GM18502 (cell line): ENCODE measurements around the gene KCTD16.

Experiments used
- ATAC-seq: cut with Tn5 transposase; IDR thresholded peaks from one replicate; pipeline ENCODE4 v1.9.1; 2021; ENCODE audit warnings: mild to moderate bottlenecking; ENCODE audit not compliant: unreplicated experiment, poor library complexity

Gene KCTD16

DNA sequence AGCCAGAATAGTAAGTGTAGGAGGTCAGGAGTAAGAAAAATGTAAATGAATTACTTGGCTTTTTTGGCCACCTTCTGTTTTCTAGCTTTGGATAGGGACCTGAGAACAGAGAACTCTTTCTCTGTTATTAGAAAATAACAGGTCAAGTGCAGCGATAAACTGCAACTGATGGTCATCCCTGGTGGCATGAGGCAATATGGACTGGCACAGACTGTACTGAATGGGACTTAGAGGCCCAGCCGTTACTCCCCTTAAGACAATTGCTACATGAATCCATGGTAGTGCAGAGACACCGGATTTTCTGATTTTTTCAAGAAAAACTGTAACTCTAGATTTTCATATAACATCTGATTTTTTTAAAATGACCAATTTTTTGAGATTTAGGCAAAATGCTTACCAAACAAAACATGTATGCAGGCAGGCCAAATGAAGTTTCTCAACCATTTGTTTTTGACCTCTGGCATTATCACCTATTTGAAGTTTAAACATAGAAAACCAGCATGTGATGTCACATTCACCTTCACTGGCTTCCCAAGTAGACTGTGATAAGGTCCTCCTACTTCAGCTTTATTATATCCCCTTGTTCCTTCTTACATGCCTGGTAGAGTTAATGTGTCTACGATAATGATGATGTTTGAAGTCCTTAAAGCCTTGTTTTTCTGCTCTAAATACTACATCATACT is 262.6 kb downstream of the KCTD16 start:
- ATAC-seq, result no peak

DNA sequence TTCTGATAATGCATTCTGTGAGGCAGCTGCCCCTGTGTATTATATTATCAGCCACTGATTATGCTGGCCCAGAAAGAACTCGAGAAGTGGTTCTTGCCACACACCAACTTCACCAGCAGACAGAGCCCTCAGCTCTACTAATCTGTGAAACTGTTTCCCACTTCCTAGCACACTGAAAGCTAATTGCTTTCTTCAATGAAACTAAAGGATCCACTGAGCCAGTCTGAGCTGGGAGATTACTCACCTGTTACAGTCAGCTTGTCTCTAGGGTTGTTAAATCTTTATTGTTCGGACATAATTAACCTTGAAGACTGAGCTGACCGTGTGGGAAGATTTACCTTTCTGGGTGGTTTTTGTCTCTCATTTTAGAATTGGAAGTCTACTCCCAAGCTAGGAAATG is 263.2 kb downstream of the KCTD16 start:
- no peak for ATAC-seq

DNA sequence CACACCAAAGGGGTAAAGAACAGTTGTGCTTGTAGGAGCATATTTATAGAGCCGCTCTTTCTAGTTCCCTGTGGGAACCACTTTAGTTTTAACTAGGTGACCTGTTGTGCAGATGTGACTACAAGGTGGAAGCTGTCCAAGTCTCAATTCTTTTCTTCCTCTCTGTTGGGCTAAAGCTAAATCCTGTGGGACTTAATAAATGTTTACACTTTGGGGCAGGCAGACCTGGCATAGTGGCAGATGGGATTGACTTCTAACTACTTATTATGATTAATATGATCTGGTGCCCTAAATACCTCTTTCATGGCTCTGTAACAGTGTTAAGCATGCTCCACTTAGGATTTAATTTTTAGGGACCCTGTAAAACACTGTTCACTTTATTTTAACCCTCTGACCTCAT is 265.3 kb downstream of the KCTD16 start:
- ATAC-seq, result no peak

DNA sequence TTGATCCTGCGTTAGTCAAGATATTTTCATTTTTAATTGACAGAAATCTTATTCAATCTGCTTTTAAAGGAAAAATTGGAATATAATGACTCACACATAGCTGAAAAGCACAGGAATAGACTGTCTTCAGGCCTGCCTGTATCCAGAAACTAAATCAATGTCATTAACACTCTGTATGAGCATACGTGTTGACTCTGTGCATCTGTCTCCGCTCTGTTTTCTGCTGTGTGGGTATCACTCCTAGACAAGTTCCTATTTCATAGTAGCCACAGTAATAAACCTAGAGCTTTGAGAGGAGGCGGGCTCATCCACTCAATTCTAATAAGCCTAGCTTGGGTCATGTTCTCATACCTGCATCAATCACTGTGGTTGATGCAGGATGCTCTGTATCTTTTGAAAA is 267.6 kb downstream of the KCTD16 start:
- ATAC-seq, result no peak

DNA sequence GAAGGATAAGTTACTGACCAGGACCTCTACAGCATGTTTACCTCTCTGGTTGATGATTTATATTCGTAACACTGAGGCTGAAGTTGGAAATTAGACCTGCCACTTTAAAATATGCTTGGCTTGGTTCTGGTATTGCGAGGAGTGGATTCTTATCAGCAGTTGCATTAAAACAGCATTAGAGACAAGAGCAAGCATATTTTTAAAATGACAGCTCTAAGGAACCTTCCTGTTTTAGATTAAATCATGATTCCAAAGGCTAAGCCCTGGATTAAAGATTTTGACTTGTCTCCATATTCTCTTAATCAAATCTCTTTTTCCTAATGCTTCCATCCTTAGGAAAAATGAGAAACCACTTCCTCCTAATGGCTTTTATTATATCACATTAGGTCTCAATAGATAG is 277.8 kb downstream of the KCTD16 start:
- no peak for ATAC-seq

DNA sequence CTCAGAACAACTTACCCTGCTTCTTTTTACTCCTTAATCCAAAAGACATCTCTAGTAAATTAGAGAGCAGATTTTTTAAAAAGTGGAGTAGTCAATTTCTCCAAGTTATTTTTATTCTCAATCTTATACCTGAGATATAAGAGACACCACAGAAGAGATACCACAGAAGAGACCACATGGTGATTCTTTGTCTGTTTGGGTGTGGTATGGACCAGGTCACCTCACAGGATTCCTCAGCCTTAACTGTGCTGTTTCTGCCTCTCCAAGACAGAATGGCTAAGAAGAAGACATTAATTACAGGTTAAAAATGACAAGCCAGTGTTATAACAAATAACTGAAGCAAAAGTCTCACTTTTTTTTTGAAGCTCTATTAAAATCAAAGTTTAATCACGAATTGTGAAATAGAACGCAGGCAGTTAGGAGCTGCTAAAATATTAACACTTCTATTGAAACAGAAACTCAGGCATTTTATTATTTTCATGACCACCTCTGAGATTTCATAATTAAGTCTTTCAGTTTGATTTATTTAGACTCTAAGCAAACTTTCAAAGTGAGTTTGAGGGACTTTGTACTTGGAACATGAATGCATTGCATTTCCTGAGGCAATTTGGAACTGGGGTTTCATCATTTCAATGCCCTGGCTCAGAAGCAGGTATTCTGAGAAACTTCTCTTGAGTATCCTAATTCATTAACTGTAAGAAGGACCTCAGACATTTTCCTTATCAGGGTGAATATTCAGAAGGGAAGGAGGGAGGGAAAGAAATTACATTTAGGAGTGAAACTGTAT is 280.7 kb downstream of the KCTD16 start:
- ATAC-seq, result no peak

DNA sequence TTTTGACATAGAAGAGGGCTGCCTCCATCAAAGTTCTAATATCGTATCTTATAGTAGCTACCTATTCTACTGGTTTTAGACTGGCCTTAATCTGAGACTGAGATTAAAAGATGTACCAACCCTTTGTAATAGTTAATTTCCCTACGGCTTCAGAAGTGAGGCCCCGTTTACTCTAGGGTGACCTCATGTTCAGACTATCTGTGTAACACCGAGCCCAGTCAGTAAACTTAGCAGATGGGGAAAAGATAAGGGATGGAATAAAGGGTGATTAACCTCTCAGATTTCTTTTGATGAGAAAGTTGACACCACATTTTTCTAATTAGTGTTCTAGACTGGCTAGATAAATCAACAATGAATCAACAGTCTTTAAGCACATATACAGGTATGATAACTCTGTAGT is 283.1 kb downstream of the KCTD16 start:
- ATAC-seq, result no peak

DNA sequence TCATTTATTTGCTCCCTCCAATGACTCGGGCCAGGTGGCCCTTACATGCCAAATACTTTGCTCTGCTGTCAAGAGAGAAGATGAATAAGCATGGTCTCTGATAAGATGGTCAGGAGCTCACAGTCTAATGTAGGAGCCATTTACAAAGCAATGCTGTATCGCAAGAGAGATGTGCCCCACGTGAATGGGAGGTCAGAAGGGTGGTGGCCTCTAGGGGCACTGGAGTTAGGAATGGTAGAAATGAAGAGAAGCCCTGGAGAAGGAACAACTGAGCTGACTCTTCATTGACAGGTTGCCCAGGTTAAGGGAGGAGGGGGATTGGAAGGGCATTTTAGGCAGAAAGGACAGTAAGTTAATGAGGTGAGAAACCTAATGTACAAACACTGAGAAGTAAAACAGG is 286.5 kb downstream of the KCTD16 start:
- no peak for ATAC-seq

DNA sequence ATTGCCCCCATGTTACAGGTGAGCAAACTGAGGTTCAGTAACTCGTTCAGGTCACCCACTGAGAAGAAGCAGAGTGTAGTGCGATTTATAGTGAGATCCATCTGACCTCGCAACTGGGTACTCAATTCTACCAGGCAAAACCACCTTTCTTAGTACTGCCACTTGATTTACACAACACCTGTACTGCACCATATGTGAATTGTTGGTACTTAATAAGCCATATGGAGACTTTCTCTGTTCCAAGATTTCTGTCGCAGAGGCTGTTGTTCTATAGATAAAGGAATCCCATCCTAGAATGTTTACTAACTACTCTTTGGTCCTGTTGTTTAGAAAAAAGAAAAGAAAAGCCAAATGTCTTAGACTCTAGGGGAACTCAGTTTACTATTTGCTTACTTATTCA is 287.5 kb downstream of the KCTD16 start:
- ATAC-seq, result no peak

DNA sequence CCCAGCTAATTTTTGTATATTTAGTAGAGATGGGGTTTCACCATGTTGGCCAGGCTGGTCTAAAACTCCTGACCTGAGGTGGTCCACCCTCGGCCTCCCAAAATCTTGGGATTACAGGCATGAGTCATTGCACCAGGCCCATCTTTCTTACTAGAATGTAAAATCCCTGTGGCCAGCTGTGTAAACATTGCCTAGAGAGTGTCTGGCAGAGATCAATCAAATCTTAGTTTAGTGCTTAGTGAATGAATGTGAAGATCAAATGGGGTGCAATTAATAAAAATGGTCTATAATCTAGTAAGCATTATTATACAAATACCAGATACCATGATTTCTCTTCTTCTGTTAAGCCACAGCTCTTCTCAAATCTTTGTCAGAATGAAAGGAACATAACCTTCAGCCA is 289.9 kb downstream of the KCTD16 start:
- no peak for ATAC-seq

DNA sequence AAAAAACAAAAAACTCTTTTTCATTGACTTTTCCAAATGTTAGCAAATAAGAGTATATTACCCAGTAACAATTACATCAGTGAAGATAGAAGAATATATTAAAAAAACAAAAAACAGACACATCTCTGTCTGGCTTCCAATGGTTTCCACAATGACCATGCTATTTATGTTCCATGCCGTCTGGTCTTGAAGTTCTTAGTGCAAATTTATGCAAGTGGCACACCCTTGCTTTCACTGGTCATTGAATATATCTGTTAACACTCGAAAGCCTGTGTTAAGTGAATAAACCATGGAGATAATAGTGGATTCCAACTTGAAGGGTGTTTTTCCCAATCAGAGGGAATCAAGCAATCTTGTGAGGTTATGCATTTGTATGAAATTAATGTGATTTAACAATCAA is 291.9 kb downstream of the KCTD16 start:
- ATAC-seq, result no peak

DNA sequence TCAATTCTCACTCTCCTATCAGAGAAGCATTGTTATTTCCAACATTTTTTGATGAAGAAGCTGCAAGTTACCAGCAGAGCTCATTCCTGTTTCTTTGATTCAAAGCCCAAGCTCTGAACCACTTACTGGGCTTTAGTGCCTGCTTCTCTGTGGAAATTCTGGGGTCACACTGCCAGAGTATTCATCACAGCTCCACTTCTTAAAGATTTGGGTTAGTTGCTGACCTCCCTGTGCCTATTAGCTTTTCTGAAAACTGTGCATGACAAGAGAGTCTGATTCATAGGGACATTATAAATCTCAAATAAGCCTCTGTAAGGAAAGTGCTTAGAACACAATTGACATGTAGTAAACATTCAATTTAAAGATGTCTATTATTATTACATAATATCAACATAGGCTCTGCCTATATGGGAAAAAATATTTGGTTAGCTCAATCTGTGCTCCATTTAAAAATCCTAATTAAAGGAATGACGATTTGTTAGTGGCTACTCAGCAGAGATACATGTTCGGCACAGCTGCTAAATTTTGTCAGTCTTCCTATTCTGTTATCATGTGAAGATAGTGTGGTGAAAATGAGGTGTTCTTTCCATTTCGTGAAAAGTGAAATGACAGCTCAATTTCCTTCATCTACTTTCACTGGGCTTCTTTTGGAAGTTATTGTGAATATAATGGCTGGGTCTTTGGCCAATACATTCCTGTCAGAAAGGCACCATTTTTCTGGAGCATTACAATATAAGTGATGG is 293.0 kb downstream of the KCTD16 start:
- no peak for ATAC-seq

DNA sequence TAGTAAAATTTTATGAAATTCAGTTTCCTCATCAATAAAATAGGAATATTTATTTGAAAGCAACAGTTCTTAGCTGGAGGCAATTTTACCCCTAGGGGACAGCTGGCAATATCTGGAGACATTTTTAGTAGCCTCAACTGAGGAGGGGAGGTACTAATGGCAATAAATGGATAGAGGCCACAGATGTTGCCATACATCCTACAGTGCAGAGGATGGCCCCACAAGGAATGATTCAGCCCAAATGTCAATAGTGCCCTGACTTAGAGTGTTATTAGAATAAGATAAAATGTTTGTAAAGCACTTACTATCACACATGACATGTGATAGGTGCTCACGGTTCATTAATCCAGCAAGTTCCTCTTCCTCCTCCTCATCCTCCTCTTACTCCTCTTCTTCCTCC is 293.6 kb downstream of the KCTD16 start:
- no peak for ATAC-seq

DNA sequence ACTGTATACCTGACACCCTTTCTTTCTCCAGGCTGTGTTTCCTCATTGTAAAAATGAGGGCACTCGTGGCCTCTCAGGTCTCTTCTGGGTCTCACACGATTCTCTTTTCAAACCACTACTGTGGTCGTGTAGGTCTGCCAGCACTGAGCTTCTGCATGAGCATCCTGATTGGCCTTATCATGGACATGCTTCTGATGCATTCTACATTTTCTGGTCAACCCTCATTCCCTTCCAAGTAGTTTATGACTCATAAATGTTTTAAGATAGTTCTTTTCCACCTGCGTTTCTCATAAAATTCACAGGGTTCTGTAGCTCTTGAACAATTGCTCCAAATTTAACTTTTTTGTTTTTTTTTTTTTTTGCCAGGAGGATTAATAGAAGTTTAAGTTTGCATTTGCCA is 294.8 kb downstream of the KCTD16 start:
- no peak for ATAC-seq

DNA sequence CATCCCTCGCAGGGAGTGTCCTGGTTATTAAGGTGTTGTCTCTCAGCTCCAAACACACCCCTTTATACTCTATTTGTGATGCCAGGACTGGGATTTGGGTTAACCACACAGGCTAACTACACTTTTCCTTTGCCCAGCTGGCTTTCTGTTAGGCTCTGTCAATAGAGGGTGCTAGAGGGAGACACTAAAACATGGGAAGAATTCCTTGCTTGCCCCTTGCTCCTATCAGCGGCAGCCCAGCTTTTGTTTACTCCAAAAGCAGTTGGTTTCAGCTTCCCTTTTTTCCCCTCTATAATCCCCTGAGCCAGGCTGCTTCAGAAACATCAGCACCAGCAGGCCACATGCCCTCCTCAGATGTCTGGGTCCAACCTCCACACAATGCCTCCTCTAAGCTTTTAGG is 297.1 kb downstream of the KCTD16 start:
- ATAC-seq, result no peak

DNA sequence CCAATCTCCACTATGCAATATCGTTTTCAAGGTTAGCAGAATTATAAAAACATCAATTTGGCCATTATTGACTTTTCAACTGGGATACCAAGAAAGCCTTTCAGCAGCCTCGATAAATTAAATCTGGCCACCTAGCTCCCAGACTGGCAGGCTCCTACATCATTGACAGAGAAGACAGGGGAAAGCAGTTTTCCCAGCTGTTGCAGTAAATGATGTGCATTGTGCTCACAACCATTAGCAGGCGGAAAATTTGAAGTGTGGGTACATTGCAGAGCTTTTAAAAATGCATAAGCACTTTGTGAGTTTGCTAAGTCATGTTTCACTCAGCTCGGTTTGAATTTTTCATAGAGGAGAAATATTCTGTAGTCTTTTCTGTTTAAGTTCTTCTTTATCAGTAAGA is 297.9 kb downstream of the KCTD16 start:
- ATAC-seq, result no peak

DNA sequence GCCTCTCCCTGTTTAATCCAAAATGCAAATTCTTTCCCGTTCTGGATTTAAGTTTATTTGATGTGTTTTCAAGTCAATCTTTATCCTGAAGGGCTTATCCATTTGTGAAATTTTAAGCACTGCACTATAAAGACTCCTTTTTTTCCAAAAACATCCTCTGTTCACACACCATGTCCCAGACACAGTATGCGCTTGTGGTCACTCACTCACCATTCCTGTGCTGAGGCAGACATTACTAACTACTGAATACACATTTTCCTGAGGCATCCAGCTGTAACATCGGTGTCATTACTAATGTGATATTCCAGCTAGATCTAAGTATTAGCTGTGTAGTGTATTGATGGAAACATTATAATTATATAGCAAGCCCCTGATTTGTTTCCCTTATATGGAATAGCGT is 298.4 kb downstream of the KCTD16 start:
- ATAC-seq, result no peak

DNA sequence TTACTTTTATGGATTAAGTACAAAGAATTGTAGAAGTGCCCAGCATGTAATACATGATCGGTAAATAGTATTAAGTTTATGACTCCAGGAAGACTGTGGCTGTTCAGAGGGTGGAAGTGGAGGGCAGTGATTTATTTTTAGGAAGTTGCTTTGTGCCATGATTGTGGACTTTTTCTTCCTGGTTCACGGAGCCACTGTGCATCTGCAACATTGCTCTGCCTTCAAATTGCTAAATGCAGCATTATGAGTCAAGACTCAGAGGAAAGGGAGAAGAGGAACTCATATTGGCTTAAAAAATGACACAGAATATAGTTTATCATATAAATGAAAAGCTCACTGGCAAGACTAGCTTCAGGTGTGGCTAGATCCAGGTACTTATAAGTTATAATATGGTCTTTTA is 301.5 kb downstream of the KCTD16 start:
- no peak for ATAC-seq

DNA sequence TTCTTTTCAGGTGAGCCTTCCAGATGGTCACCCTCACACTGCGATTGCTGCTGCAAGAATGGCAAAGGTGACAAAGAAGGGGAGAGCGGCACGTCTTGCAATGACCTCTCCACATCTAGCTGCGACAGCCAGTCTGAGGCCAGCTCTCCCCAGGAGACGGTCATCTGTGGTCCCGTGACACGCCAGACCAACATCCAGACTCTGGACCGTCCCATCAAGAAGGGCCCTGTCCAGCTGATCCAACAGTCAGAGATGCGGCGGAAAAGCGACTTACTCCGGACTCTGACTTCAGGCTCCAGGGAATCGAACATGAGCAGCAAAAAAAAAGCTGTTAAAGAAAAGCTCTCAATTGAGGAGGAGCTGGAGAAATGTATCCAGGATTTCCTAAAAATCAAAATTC is 303.0 kb downstream of the KCTD16 start:
- no peak for ATAC-seq

DNA sequence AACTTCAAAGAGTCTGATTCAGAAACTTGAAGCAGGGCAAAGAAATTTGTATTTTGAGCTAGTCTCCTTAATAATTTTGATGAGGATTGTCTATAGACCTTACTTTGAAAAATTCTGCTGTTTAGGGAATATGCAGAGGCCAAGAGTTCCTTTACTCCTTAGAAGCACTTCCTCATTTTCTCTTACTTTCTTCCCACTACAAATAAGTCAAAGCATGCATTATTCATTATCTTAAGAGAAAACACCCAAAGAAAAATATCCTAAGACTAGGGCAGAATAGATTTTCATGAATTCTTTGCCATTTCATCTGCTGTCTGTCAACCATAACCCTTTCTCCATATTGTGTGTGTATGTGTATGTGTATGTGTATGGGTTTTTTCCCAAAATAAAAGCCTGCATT is 307.9 kb downstream of the KCTD16 start:
- ATAC-seq, result no peak

DNA sequence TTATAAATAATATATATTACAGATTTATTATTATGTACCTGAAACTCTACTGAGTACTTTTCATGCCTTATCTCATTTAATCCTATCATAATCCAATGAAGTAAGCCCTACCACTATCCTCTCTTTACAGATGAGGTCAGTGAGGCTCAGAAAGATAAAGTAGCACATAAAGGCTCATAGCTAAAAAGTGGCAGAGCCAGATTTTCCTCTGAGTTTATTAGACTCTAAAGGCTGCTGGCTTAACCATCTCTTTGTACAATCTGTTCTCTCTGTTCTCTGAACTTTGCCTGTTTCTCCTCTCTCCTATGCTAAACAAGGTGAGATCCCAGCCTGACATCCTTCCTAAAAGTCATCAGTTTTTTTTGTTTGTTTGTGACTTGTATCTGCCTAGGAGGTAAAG is 311.2 kb downstream of the KCTD16 start:
- ATAC-seq, result no peak
